Neuronal stem cell (in vitro differentiated cells): ENCODE measurements around the gene SRC.

Experiments used
- DNase-seq: peaks from one replicate; pipeline ENCODE4 v3.0.0-alpha.2; 2013; ENCODE audit warnings: low spot score
- H2AFZ ChIP-seq: one replicate; pipeline ENCODE4 v1.6.1; 2013; ENCODE audit warnings: mild to moderate bottlenecking, low read length, inconsistent platforms
- H2AK5ac ChIP-seq: 2 replicates; pipeline ENCODE4 v1.6.1; 2013; ENCODE audit warnings: low read depth, mild to moderate bottlenecking, inconsistent platforms, low read length, moderate library complexity, mixed read lengths
- H2BK120ac ChIP-seq: 2 replicates; pipeline ENCODE4 v1.6.1; 2013; ENCODE audit warnings: low read depth, mild to moderate bottlenecking, inconsistent platforms, low read length, moderate library complexity, mixed read lengths
- H2BK12ac ChIP-seq: one replicate; pipeline ENCODE4 v1.6.1; 2013; ENCODE audit warnings: low read length, inconsistent platforms
- H2BK15ac ChIP-seq: 2 replicates; pipeline ENCODE4 v1.6.1; 2013; ENCODE audit warnings: mild to moderate bottlenecking, low read length, inconsistent platforms, mixed read lengths
- H2BK5ac ChIP-seq: one replicate; pipeline ENCODE4 v1.6.1; 2013; ENCODE audit warnings: inconsistent platforms, mild to moderate bottlenecking, low read length, moderate library complexity
- H3K14ac ChIP-seq: one replicate; pipeline ENCODE4 v1.6.1; 2013; ENCODE audit warnings: low read length, inconsistent platforms
- H3K18ac ChIP-seq: 2 replicates; pipeline ENCODE4 v1.6.1; 2013; ENCODE audit warnings: low read length, inconsistent platforms
- H3K23ac ChIP-seq: 2 replicates; pipeline ENCODE4 v1.6.1; 2013; ENCODE audit warnings: low read depth, mild to moderate bottlenecking, mixed read lengths, low read length, inconsistent platforms; ENCODE audit not compliant: poor library complexity
- H3K27ac ChIP-seq: replicated peaks from 3 replicates; pipeline ENCODE4 v1.5.1; 2013; ENCODE audit warnings: low read length, inconsistent platforms
- H3K27me3 ChIP-seq, 3 experiments: 2 replicates each; pipeline ENCODE4 v1.6.1; 2013; ENCODE audit warnings: low read length in 3 of 3, mild to moderate bottlenecking in 2 of 3, inconsistent platforms in 1 of 3, low read depth in 1 of 3, mixed read lengths in 1 of 3, moderate library complexity in 1 of 3; ENCODE audit not compliant: control insufficient read depth in 3 of 3, insufficient read depth in 3 of 3
- H3K36me3 ChIP-seq, 2 donors: replicated peaks in 1 of 2; 2 replicates each; pipeline ENCODE4 v1.6.1; 2013; ENCODE audit warnings: low read length in 2 of 2; ENCODE audit not compliant: control insufficient read depth in 2 of 2, insufficient read depth in 2 of 2
- H3K4ac ChIP-seq: 2 replicates; pipeline ENCODE4 v1.6.1; 2013; ENCODE audit warnings: inconsistent platforms, mild to moderate bottlenecking, low read length, moderate library complexity
- H3K4me1 ChIP-seq, 2 donors: 1 replicate in 1 of 2; 2 replicates in 1 of 2; pipeline ENCODE4 v1.6.1; 2013; ENCODE audit warnings: low read length in 2 of 2, low read depth in 1 of 2; ENCODE audit not compliant: control insufficient read depth in 2 of 2, insufficient read depth in 1 of 2
- H3K4me2 ChIP-seq: one replicate; pipeline ENCODE4 v1.6.1; 2013; ENCODE audit warnings: mild to moderate bottlenecking, low read length, inconsistent platforms; ENCODE audit not compliant: insufficient read depth, poor library complexity, severe bottlenecking
- H3K4me3 ChIP-seq, 2 donors: 2 replicates each; pipeline ENCODE4 v1.5.1; 2013; ENCODE audit warnings: low read length in 2 of 2, mild to moderate bottlenecking in 2 of 2, inconsistent platforms in 1 of 2, moderate library complexity in 1 of 2
- H3K79me1 ChIP-seq: one replicate; pipeline ENCODE4 v1.6.1; 2013; ENCODE audit warnings: low read depth, mild to moderate bottlenecking, inconsistent platforms, low read length, moderate library complexity
- H3K9ac ChIP-seq: one replicate; pipeline ENCODE4 v1.6.1; 2013; ENCODE audit warnings: mild to moderate bottlenecking, low read depth, low read length, inconsistent platforms; ENCODE audit not compliant: poor library complexity
- H3K9me3 ChIP-seq, 2 donors: replicated peaks in 1 of 2; 2 replicates each; pipeline versions ENCODE3 to v1.6.1; 2013; ENCODE audit warnings: low read length in 2 of 2, mild to moderate bottlenecking in 2 of 2, inconsistent platforms in 1 of 2, low read depth in 1 of 2, mixed read lengths in 1 of 2, moderate library complexity in 1 of 2; ENCODE audit not compliant: control insufficient read depth in 2 of 2, insufficient read depth in 1 of 2
- H4K8ac ChIP-seq: one replicate; pipeline ENCODE4 v1.6.1; 2013; ENCODE audit warnings: low read depth, mild to moderate bottlenecking, inconsistent platforms, low read length, moderate library complexity
- H4K91ac ChIP-seq: one replicate; pipeline ENCODE4 v1.6.1; 2013; ENCODE audit warnings: low read length, low read depth, mild to moderate bottlenecking, inconsistent platforms; ENCODE audit not compliant: poor library complexity
- WGBS, 2 donors: extraction: QIAGEN DNeasy Blood & Tissue Kit; methylation state at CpG; one replicate each; pipeline ENCODE4 v1.1.7; 2013; ENCODE audit warnings: missing lambda C conversion rate in 2 of 2, mixed read lengths in 1 of 2; ENCODE audit not compliant: insufficient read length in 2 of 2, insufficient replicate concordance in 1 of 2; ENCODE audit errors: extremely low coverage in 2 of 2; 5-methylcytosine and 5-hydroxymethylcytosine counted together

Gene SRC

DNA sequence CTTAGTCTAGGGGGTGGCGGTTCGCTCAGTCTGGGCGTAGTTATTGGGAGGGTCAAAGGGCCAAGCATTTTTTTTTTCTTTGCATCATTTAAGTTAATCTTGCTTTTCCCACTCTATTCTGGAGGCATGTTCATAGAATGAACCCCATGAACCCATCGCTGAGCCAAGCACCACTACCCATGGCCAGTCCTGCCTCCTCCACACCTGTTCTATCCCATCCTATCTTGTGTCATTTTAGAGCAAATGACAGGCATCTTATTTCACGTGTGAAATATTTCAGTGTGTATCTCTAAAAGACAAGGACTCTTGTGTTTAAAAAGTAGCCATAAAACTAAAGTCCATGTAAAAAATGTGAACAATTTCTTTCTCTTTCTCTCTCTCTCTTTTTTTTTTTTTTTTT lies 13.9 kb downstream of the SRC start:
- Histone ChIP-seq H3K4ac (no peak overlapping the region), H2BK5ac (no peak overlapping the region), H3K9ac (peak overlapping the region; percentile 73), H2AFZ (no peak overlapping the region), H3K9me3 (no peaks in the 10 kb centered on the region), H3K4me3 (no peak overlapping the region), H3K36me3 (peaks cover 0 to 1% of the 10 kb centered on the region in 2 donors), H3K4me1 (peaks cover 0 to 5% of the 10 kb centered on the region in 2 donors), H4K91ac (no peak overlapping the region), H2BK15ac (no peak overlapping the region), H3K18ac (peak overlapping the region; percentile 32), H2BK12ac (no peak overlapping the region), H2BK120ac (no peak overlapping the region), H3K4me2 (no peak overlapping the region), H2AK5ac (no peak overlapping the region), H3K27ac (no peak overlapping the region), H3K27me3 (no peaks in the 10 kb centered on the region), H3K79me1 (peaks cover 36% of the 10 kb centered on the region), H4K8ac (no peak overlapping the region), H3K23ac (no peak overlapping the region), H3K14ac (no peak overlapping the region)
- no peak for DNase-seq
- no CpG with 5 or more reads among the region's 5 CpGs for WGBS, 2 donors

GRCh38 chr20:37360391-37361115 lies 14.6 kb downstream of the SRC start:
- H3K9me3 ChIP-seq, result no peaks in the 10 kb centered on the region
- no peak overlapping the region for H2BK120ac ChIP-seq

GRCh38 chr20:37361336-37361735 lies 15.4 kb downstream of the SRC start:
- Histone ChIP-seq H2BK5ac (no peak overlapping the region), H4K91ac (peak overlapping the region; percentile 46), H2BK12ac (no peak overlapping the region), H3K14ac (no peak overlapping the region), H3K4me3 (no peak overlapping the region), H3K4ac (no peak overlapping the region), H2BK15ac (peak overlapping the region; percentile 40), H3K4me2 (no peak overlapping the region), H2AFZ (no peak overlapping the region), H3K23ac (no peak overlapping the region), H2BK120ac (no peak overlapping the region), H3K18ac (peak overlapping the region; percentile 42), H3K36me3 (peaks cover 6 to 15% of the 10 kb centered on the region in 2 donors), H2AK5ac (no peak overlapping the region), H4K8ac (no peak overlapping the region), H3K9me3 (no peaks in the 10 kb centered on the region), H3K79me1 (peaks cover 34% of the 10 kb centered on the region), H3K9ac (no peak overlapping the region), H3K27ac (no peak overlapping the region), H3K4me1 (peaks cover 0 to 5% of the 10 kb centered on the region in 2 donors), H3K27me3 (no peaks in the 10 kb centered on the region)
- no peak for DNase-seq
- WGBS, 2 donors, result no CpG with 5 or more reads among the region's 8 CpGs

More at GRCh38 chr20:37360391-37361115, 14.6 kb downstream of the SRC start:
- DNase-seq, result no peak
- WGBS, 2 donors, result no CpG with 5 or more reads among the region's 6 CpGs
- Histone ChIP-seq H2BK15ac (no peak overlapping the region), H3K4me3 (no peak overlapping the region), H3K18ac (no peak overlapping the region), H3K4ac (no peak overlapping the region), H3K27me3 (no peaks in the 10 kb centered on the region), H3K4me2 (no peak overlapping the region), H3K27ac (no peak overlapping the region), H2BK5ac (no peak overlapping the region), H3K14ac (no peak overlapping the region), H2AFZ (no peak overlapping the region), H3K79me1 (peaks cover 36% of the 10 kb centered on the region), H3K4me1 (peaks cover 0 to 5% of the 10 kb centered on the region in 2 donors), H3K23ac (no peak overlapping the region), H3K36me3 (peaks cover 3 to 7% of the 10 kb centered on the region in 2 donors), H3K9ac (no peak overlapping the region), H4K91ac (peak overlapping the region; percentile 46), H2BK12ac (no peak overlapping the region), H4K8ac (no peak overlapping the region), H2AK5ac (no peak overlapping the region)

- WGBS, 2 donors, result no CpG with 5 or more reads among the region's 10 CpGs
- Histone ChIP-seq H2BK120ac (no peak overlapping the region), H4K91ac (no peak overlapping the region), H4K8ac (no peak overlapping the region), H3K9me3 (no peaks in the 10 kb centered on the region), H3K27ac (no peak overlapping the region), H3K4me3 (no peak overlapping the region), H3K79me1 (peaks cover 28% of the 10 kb centered on the region), H2BK15ac (no peak overlapping the region), H3K4ac (no peak overlapping the region), H3K9ac (no peak overlapping the region), H2AFZ (no peak overlapping the region), H3K4me1 (peaks cover 0 to 5% of the 10 kb centered on the region in 2 donors), H3K36me3 (peaks cover 6 to 24% of the 10 kb centered on the region in 2 donors), H2BK5ac (no peak overlapping the region), H3K14ac (no peak overlapping the region), H2BK12ac (no peak overlapping the region), H3K27me3 (no peaks in the 10 kb centered on the region), H3K4me2 (no peak overlapping the region), H2AK5ac (peak overlapping the region; percentile 11), H3K18ac (no peak overlapping the region), H3K23ac (peak overlapping the region; percentile 37)
- DNase-seq, result no peak
Observed at GRCh38 chr20:37362231-37362792, 16.4 kb downstream of the SRC start.
